ENCODE measurements around the gene NTSR2. TPM values are rescaled to one million over a fixed set of nuclear protein-coding genes. Genes with fewer than 3 reads are reported as not detected.
A peak's percentile ranks its signal among the peaks of the same experiment; 100 is the strongest.
"Not testable (repeated sequence)": the region's sequence is repeated elsewhere in the genome, so short reads cannot be mapped to it uniquely, and the experiment has no call there.

The NTSR2 gene
- total RNA-seq, 1 donor from 2014 or later = not detected

DNA sequence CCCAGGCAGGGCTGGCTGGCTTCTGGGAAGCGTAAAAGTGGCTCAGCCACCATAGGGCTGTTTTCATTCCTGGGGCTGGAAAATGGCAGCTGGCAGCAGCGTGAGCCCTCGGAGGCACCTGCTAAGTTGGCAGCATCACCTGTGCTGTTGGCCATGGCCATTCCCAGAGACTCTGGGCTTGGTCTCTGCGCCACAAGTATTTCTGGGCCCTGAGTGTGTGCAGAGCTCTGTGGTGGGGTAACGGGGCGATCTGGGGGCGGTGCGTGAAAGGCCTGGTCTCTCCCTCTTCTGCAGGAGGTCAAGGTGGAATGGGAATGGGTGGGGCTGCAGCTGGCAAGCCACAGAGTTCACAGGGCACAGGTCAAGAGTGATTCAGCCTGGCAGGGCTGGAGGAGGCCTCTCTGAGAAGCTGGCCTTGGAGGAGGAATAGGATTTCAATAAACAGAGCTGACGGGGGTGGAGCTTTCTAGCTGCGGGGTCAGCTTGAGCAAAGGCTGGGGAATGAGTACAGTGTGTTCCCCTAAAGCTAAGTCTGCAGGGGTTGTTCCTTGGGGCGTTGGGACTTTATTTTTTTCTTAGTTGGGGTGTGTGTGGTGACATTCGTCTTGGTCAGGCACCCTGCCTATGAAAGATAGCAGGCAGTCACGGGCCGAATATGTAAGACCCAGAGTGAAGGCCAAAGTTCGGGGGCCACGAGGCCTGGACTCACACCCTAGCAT, 10.3 kb upstream of the NTSR2 start:
- ATAC-seq (peak; percentile 18), DNase-seq (ENCODE audit: low spot score) (no peak)

DNA sequence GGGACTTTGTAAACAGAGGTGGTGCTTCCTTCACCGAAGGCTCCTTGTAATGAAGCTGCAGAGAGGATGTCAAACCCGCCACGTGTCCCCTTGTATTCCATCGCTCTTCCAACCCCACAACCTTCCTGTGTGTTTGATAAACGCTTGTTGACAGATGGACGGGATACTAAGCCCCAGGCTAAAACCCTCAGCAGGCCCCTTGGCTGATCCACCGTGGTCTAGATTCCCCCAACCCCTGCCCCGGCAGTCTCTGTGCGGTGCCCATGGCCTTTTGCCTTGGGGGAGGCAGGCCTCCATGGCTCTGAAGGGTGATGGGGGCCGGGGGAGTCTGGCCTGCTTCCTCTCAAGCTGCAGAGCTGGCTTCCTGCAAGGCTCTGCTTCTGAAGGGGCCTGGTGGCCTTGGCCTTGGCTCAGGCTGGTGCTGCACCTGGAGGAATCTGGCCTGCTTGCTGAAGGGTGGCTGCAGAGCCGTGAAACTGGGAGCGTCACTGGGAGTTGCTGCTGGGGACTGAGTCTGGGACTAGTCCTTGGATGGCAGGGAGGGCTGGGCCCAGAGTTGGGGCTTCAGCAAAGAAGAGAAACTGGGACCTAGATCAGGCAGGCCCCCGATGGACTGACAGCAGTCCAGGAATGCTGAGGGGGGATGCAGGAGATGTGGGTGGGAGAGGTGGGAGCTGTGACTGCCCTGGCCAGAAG, 9.6 kb upstream of the NTSR2 start:
- DNase-seq (ENCODE audit: low spot score) (no peak), ATAC-seq (no peak)

GRCh38 chr2:11679016-11679415, 9.0 kb upstream of the NTSR2 start:
- no peak for DNase-seq (ENCODE audit: low spot score)
- no peak for ATAC-seq

GRCh38 chr2:11678306-11678960, 8.4 kb upstream of the NTSR2 start:
- DNase-seq (ENCODE audit: low spot score) = no peak

DNA sequence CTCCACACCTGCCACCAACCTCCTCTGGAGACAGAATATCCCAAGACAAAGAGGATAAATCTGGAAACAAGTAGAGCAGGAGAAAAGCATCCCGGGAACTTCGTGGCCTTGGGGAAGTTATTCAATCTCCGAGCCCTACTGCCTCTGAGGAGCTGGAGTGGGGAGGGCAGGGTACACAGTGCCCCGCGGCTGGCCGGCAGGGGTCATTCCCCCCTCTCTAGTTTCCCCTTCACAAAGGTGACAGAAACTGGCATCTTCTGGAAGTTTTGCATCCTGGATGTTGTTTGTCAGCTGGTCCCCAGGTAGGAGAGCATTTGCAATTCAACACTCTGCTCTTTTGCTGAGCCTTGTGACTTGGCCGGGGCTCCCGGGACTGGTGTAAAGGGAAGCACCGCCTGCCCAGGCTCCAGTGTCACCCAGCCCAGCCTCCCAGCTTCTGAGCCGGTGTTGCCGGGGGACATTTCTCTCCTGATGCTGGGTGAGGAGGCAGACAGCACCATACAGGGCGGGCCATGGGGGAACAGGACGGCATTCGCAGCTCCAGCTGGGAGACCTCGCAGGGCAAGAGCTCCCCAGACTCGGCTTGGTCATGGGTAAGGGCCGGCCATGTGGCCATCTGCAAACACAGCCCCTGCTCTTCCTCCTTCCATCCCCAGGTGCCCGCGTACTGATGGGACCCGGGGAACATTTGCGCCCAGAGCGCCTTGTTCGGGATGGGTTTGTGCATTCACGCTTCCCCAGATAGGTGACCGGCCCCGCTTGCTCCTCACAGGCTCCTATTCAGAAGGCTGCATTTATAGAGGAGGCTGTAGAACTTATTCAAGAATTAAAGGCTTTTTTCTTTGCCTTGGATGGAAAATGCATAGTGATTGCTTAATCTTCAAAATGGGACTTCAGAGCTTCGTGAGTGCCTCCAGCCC, 7.4 kb upstream of the NTSR2 start:
- ATAC-seq (peak; percentile 13), DNase-seq (ENCODE audit: low spot score) (no peak)

More at GRCh38 chr2:11678306-11678960, 8.4 kb upstream of the NTSR2 start:
- no peak for ATAC-seq

GRCh38 chr2:11676640-11677039, 6.6 kb upstream of the NTSR2 start:
- ATAC-seq (no peak), DNase-seq (ENCODE audit: low spot score) (no peak)

DNA sequence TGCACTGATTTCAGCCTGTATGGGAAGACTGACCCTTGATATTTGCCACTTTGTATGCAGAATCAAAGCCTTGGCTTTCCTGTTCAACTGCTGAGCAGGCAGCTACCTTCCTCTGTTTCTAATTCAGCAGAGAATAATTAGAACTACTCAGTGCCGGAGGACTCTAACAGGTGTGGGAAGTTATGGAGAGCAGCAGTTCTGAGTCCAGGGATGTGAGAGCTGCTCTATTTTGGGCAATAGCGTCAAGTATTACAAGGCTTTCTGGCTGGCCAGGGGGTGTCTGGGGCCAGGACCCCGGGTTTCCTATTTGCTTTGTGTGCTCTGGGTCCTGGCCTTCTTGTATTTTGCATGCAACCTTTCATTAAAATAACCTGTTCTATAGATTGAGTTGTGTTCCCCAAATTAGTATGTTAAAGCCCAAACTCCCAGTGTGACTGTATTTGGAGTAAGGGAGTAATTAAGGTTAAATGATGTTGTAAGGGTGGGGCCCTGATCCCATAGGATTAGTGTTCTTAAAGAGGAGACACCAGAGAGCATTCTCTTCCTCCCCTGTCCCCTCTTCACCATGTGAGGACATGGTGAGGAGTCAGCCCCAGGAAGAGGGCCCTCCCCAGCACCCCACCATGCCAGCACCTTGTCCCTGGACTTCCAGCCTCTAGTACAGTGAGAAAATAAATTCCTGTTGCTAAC, 5.6 kb upstream of the NTSR2 start:
- ATAC-seq = no peak

DNA sequence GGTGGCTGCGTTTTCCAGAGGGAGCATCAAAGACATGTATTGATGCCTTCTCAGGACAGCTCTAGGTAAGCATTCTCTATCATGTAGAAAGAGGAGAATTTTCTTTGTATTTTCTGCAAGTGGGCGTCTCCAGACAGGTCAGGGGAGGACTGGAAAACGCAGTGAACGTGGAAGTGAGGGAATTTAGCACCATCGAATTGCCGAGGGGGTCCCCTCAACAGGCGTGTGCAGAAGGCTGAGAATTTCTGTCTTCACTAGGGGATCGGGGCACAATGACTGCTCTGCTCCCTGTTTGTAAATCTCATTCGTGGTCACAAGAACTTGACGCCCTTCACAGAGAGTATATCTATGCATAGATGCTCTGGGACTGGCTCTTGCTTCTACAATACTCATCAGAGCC, 5.0 kb upstream of the NTSR2 start:
- ATAC-seq (no peak), DNase-seq (ENCODE audit: low spot score) (no peak)

More for the DNA sequence above, 5.6 kb upstream of the NTSR2 start:
- DNase-seq (ENCODE audit: low spot score) = no peak

DNA sequence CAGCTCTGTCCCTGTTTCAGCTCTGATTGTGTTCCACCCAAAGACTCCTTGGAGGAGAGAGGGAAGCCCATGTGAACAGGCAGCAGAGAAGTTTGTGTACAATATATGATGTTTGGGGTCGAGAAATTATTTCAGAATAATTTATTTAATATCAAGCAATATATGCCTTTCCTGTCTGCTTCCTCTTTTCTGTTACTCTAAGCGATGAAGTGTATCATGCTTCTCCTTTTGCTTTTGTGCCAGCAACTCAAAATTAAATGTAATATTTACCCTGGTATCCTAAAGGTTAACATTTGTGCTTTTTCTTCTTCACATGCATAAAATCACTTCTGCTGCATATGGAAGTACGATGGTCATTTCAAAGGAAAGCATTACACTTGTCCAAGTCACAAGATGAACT, 2.4 kb upstream of the NTSR2 start:
- no peak for DNase-seq (ENCODE audit: low spot score)
- no peak for ATAC-seq

DNA sequence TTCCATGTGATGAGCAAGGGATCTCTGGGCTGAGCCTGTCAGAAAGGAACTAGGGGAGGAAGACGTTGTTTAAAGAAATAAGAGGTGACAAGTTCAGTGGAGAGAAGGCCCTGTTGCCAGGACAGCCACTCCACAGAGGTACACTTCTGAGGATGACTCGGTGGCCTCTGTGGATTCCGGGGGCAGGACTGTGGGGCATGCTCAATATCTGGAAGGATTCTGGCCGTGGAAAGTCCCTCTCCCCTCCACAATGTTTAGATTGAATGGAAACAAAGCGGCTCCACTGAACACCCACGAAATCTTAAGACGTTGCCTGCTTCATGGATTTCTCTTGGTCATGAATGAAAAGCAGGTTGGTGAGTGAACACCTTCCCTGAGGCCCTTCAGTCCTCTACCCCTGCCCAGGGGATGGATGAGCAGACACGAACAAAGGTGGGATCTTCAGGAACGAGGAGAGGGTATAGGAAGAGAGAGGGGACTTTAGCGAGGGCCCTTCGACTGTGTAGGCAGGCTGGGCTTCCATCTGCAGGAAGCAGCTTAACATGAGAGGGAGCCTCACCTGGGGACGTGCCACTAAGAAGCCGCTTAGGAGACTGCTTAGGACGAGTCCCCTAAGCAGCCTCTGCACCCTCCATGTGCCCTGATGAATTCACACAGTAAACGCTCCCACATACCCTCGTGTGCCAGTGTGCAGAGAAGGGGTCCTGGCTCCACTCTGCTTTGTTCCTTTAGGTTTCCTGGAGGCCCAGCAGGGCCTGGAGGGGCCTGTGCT, 1.9 kb downstream of the NTSR2 start:
- ATAC-seq (no peak), DNase-seq (ENCODE audit: low spot score) (no peak)

DNA sequence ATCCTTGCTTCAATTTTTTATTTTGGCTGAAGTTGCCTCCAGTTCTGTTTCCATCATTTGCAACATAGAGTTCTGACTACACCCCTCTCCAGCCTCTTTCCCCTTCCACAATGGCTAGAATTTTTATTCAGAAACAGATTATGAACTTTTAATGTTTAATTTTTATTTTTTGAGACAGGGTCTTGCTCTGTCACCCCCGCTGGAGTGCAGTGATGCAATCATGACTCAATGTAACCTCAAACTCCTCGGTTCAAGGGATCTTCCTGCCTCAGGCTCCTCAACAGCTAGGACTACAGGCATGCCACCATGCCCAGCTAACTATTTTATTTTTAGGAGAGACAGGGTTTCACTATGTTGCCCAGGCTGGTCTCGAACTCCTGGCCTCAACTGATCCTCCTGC, 2.8 kb downstream of the NTSR2 start:
- no peak for ATAC-seq

DNA sequence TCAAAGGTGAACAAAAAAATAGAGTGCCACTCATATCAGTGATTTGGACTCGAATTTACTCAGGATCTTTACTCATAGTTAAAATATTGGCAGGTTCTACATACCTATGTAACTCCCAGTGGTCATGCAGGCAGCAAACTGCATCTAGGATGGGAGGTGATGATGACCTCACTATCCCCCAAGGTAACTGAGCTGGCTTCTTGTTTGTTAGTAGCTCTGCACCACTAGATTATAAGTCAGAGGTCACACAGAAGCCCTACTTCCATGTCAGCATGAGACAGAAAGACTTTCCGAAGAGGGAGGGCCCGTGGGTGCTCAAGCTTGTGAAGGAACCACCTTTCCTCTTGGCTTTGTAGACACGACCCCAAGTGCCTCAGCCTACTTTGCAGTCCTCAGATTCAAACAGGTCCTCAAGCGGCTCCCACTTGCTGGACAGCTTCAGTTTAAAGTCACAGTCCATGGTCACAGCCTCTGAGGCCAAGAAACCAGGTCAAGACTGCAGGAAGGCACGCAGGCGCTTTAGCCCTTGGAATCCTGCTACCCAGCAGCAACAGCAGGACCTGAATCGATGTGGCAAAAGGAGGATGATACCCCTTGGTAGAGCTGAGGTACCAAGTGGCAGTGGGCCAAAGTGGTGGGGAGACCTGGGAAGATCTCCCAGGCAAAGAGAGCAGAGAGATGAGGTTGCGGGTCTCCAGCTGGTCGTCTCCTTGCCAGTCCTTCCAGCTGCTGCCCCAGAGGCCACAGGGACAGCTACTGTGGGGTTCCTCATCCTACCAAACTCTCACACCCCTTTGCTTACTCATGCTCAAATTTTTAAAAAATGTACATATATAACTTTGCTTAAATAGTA, 4.3 kb downstream of the NTSR2 start:
- no peak for ATAC-seq

More for the DNA sequence above, 2.8 kb downstream of the NTSR2 start:
- DNase-seq (ENCODE audit: low spot score) = no peak

GRCh38 chr2:11665028-11665427, 5.0 kb downstream of the NTSR2 start:
- no peak for ATAC-seq
- DNase-seq (ENCODE audit: low spot score) = no peak

More for the DNA sequence above, 4.3 kb downstream of the NTSR2 start:
- no peak for DNase-seq (ENCODE audit: low spot score)

- ATAC-seq (no peak), DNase-seq (ENCODE audit: low spot score) (no peak)
Observed at GRCh38 chr2:11663427-11663826, 6.6 kb downstream of the NTSR2 start.

DNA sequence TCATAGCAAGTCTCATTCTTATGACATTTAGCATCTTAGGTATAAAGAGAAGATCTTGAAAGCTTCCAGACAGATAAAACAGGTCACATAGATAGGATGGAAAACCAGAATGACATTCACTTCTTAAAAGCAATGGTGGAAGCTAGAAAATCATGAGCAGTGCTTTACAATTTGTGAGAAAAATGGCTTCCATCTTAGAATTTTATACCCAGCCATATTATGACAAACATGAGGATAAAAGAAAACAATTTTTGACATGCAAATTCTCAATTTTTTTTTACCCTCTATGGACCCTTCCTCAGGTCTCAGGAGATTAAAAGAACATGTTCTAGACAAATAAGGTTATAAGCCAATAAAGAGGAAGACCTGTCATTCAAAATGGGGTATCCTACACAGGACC, 7.1 kb downstream of the NTSR2 start:
- ATAC-seq (no peak), DNase-seq (ENCODE audit: low spot score) (no peak)

GRCh38 chr2:11661891-11662435, 8.0 kb downstream of the NTSR2 start:
- DNase-seq (ENCODE audit: low spot score) (no peak), ATAC-seq (no peak)

- ATAC-seq; DNase-seq (ENCODE audit: low spot score): not testable (repeated sequence)
Observed at GRCh38 chr2:11660396-11660795, 9.6 kb downstream of the NTSR2 start.

DNA sequence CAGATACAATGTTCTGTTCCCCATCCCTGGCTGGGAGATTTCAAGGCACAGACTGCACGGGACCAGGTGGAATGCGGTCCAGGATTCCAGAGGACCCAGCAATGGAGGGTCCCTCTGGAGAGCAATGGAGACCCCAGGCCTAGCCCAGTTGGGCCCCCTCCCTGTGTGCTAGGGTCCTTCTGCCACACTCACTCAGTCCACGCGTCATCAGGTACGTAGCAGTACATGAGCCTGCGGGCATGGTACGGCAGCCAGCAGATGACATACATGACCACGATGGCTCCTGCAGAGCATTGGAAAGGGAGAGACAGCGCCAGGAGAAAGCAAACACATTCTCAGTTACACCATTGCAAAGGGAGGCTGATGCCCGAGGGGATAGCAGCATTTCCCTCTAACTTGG, 10.1 kb downstream of the NTSR2 start:
- DNase-seq (ENCODE audit: low spot score) (peak; percentile 8), ATAC-seq (no peak)
